Adrenal gland (tissue), 12 donors: Measurements from ENCODE around the gene RAD51B. TPM values are rescaled to one million over a fixed set of nuclear protein-coding genes. Genes with fewer than 3 reads are reported as not detected.

Experiments
- DNase-seq, 7 donors: peaks; one replicate each; pipeline ENCODE4 v3.0.0-alpha.2; 2019 to 2020
- H3K27ac ChIP-seq, 5 donors: fragments of 200-600 bp; sonication (generic) in 4 of 5; 1 replicate in 3 of 5; 2 replicates in 2 of 5; pipeline versions ENCODE4 v1.5.1 to v1.8.0; 2016 to 2020; ENCODE audit warnings: mild to moderate bottlenecking in 1 of 5
- H3K27me3 ChIP-seq: fragments of 200-600 bp; 2 replicates; pipeline ENCODE4 v1.8.0; 2021
- H3K36me3 ChIP-seq, 2 donors: fragments of 200-600 bp; replicated peaks in 1 of 2; 1 replicate in 1 of 2; 2 replicates in 1 of 2; pipeline versions ENCODE4 v1.5.1 to v1.8.0; 2018 to 2022
- H3K4me1 ChIP-seq, 2 donors: fragments of 200-600 bp; replicated peaks in 1 of 2; 1 replicate in 1 of 2; 2 replicates in 1 of 2; pipeline versions ENCODE4 v1.5.1 to v1.8.0; 2018 to 2021
- H3K4me3 ChIP-seq, 4 donors: fragments of 200-600 bp; sonication (generic) in 3 of 4; one replicate each; pipeline ENCODE4 v1.5.1; 2016 to 2018
- H3K9me3 ChIP-seq, 3 donors: fragments of 200-600 bp; sonication (generic) in 1 of 3; replicated peaks in 1 of 3; 1 replicate in 2 of 3; 2 replicates in 1 of 3; pipeline versions ENCODE4 v1.5.1 to v1.8.0; 2016 to 2021
- POLR2A ChIP-seq, 2 donors: fragments of 450-650 bp; IDR thresholded peaks; one replicate each; pipeline ENCODE4 v1.6.1; 2017; ENCODE audit warnings: antibody characterized with exemption in 2 of 2, mild to moderate bottlenecking in 2 of 2, moderate library complexity in 1 of 2
- WGBS, 4 donors: extraction: QIAGEN DNeasy Blood & Tissue Kit in 2 of 4; methylation state at CpG; one replicate each; pipeline versions ENCODE4 v1.1.5 to v1.1.7; 2013 to 2017; 5-methylcytosine and 5-hydroxymethylcytosine counted together
- intact Hi-C, 2 donors: fragments of 100-400 bp; cut with DNase I; formaldehyde crosslinking; loops; one replicate each; pipeline versions ENCODE4 v1.14.1 to v1.15.0; 2022 to 2023
- polyA plus RNA-seq, 3 donors: library from polyadenylated mRNA; stranded (reverse); fragments of 200-250 nt in 2 of 3; fragments of 350-450 nt in 1 of 3; fragmentation: Illumina TruSeq in 1 of 3; extraction: RNeasy Lipid Tissue Mini Kit (QIAGEN cat#74804) in 1 of 3; gene quantifications; one replicate each; pipeline ENCODE4 v1.2.3, GENCODE V29; 2013 to 2014
- total RNA-seq, 9 donors: library from RNA; depleted of rRNA in 4 of 9; stranded (reverse); fragments of >200 nt in 4 of 9; fragments of 120-200 nt in 1 of 9; fragmentation: NEBNext Ultra II Directional in 1 of 9; extraction: Animal tissue kit (Norgen Biotek cat#: 25700) in 1 of 9; gene quantifications; one replicate each; pipeline versions ENCODE4 v1.1.0 to v1.2.4, GENCODE V29; 2013 to 2023
- TF ChIP-seq, protein P1 (sequence below), 6 experiments: fragments of 450-650 bp in 4 of 6; fragments of 200-600 bp in 2 of 6; sonication (generic) in 1 of 6; IDR thresholded peaks; 1 replicate in 5 of 6; 2 replicates in 1 of 6; pipeline versions ENCODE4 v1.5.1 to v1.8.0; 2016 to 2021; ENCODE audit warnings: antibody characterized with exemption in 6 of 6, mild to moderate bottlenecking in 2 of 6, moderate library complexity in 1 of 6
- donor health status: healthy with polysubstance abuse.
- donor health status: Bipolar disorder and iron deficiency.
- donor health status: DM: yes; HTN: yes; CAD: no.
- donor health status: DM: no; HTN: no; CAD: no.
- donor health status: DM: no; HTN: no; CAD: no.
- donor health status: DM: yes; HTN: yes; CAD: no.

RAD51B gene
- total and polyA plus RNA-seq, 12 donors: 2.3 to 24.6 (median 12.4) TPM

GRCh38 chr14:68034896-68035295, 215.3 kb downstream of the RAD51B start:
- TF ChIP-seq, protein P1, sequence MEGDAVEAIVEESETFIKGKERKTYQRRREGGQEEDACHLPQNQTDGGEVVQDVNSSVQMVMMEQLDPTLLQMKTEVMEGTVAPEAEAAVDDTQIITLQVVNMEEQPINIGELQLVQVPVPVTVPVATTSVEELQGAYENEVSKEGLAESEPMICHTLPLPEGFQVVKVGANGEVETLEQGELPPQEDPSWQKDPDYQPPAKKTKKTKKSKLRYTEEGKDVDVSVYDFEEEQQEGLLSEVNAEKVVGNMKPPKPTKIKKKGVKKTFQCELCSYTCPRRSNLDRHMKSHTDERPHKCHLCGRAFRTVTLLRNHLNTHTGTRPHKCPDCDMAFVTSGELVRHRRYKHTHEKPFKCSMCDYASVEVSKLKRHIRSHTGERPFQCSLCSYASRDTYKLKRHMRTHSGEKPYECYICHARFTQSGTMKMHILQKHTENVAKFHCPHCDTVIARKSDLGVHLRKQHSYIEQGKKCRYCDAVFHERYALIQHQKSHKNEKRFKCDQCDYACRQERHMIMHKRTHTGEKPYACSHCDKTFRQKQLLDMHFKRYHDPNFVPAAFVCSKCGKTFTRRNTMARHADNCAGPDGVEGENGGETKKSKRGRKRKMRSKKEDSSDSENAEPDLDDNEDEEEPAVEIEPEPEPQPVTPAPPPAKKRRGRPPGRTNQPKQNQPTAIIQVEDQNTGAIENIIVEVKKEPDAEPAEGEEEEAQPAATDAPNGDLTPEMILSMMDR (IDR thresholded peaks at IDR 0.05): no peak
- no peak for TF ChIP-seq POLR2A (IDR thresholded peaks at IDR 0.05)
- DNase-seq: no peak
- Histone ChIP-seq H3K36me3 (no peaks in the 10 kb centered on the region), H3K9me3 (no peaks in the 10 kb centered on the region), H3K27ac (no peak overlapping the region), H3K4me3 (no peak overlapping the region), H3K27me3 (no peaks in the 10 kb centered on the region), H3K4me1 (no peaks in the 10 kb centered on the region)
- intact Hi-C loops: no loop called here
- 85 to 90% (median 89%) methylated on average over 2 of the region's 2 CpGs for WGBS, 4 donors

DNA sequence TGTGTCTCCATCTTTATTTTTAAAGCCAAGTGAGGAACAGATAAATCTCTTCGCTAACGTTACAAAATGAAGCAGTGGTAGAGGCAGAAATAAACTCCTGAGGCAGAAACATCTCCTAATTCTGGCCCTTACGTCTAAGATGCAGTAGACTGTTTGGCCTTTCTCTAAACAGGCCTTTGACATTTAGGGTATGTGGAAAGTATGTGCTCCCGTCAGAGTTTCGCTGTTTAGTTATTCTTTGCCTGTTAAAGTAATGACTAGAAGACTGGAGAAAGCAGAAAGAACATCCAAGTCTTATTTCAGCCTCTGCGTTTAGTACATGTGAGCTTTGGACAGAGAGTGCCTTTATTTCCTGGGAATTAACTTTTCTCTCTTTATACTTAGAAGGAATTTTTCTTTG, 216.6 kb downstream of the RAD51B start:
- H3K27me3 ChIP-seq: no peaks in the 10 kb centered on the region
- no peaks in the 10 kb centered on the region for H3K4me1 ChIP-seq
- intact Hi-C loops: no loop called here
- no peaks in the 10 kb centered on the region for H3K9me3 ChIP-seq
- DNase-seq: no peak
- H3K36me3 ChIP-seq: no peaks in the 10 kb centered on the region
- 81 to 89% (median 86%) methylated on average over 6 of the region's 6 CpGs for WGBS, 4 donors
- H3K4me3 ChIP-seq: no peak overlapping the region
- TF ChIP-seq, protein P1 (IDR thresholded peaks at IDR 0.05): no peak
- no peak for TF ChIP-seq POLR2A (IDR thresholded peaks at IDR 0.05)
- H3K27ac ChIP-seq: no peak overlapping the region

GRCh38 chr14:68039593-68039992, 220.0 kb downstream of the RAD51B start:
- no peaks in the 10 kb centered on the region for H3K36me3 ChIP-seq
- H3K4me1 ChIP-seq: no peaks in the 10 kb centered on the region
- no peaks in the 10 kb centered on the region for H3K27me3 ChIP-seq
- intact Hi-C loops: no loop called here
- no peak overlapping the region for H3K4me3 ChIP-seq
- no peaks in the 10 kb centered on the region for H3K9me3 ChIP-seq
- no peak for TF ChIP-seq POLR2A (IDR thresholded peaks at IDR 0.05)
- TF ChIP-seq, protein P1 (IDR thresholded peaks at IDR 0.05): no peak
- H3K27ac ChIP-seq: no peak overlapping the region
- no peak for DNase-seq

DNA sequence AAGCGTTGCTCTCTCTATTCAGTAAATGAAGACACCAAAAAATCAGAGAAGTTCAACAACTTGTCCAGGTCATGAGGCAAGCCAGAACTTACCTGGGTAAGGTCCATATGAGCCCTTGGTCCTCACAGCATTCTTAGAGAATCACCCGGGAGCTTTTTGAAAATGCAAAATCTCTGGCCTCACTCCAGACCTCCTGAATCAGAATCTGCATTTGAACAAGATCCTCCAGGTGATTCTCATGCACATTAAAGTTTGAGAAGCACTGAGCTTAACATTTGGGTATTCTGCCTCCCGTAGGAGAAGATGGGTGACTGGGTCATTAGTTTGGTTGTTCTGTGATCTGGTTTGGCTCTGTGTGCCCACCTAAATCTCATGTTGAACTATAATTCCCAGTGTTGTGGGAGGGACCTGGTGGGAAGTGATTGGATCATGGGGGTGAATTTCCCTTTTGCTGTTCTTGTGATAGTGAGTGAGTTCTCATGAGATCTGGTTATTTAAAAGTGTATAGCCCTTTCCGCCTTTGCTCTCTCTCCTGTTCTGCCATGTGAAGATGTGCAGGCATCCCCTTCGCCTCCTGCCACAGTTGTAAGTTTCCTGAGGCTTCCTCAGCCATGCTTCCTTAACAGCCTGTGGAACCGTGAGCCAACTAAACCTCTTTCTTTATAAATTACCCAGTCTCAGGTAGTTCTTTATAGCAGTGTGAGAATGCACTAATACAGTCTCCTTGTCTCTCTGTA, 221.2 kb downstream of the RAD51B start:
- 92 to 96% (median 93%) methylated on average over 6 of the region's 6 CpGs for WGBS, 4 donors
- Histone ChIP-seq H3K9me3 (no peaks in the 10 kb centered on the region), H3K4me3 (no peak overlapping the region), H3K27me3 (no peaks in the 10 kb centered on the region), H3K27ac (no peak overlapping the region), H3K4me1 (no peaks in the 10 kb centered on the region), H3K36me3 (no peaks in the 10 kb centered on the region)
- DNase-seq: no peak
- intact Hi-C loops: no loop called here
- TF ChIP-seq, protein P1 (IDR thresholded peaks at IDR 0.05): no peak
- no peak for TF ChIP-seq POLR2A (IDR thresholded peaks at IDR 0.05)
